Esophagus (tissue), 2 donors: ENCODE measurements around the gene ANKRD52. TPM values are rescaled to one million over a fixed set of nuclear protein-coding genes. Genes with fewer than 3 reads are reported as not detected.
A peak's percentile ranks its signal among the peaks of the same experiment; 100 is the strongest.
"Not testable (repeated sequence)": the region's sequence is repeated elsewhere in the genome, so short reads cannot be mapped to it uniquely, and the experiment has no call there.

ENCODE experiments used
- H3K27ac ChIP-seq, 2 donors: one replicate each; pipeline ENCODE4 v1.5.1; 2013; ENCODE audit warnings: low read depth in 2 of 2, mild to moderate bottlenecking in 2 of 2, inconsistent platforms in 1 of 2, low read length in 1 of 2, moderate library complexity in 1 of 2
- H3K27me3 ChIP-seq, 2 donors: one replicate each; pipeline ENCODE4 v1.6.1; 2013; ENCODE audit warnings: low read length in 2 of 2, control low read depth in 1 of 2, mild to moderate bottlenecking in 1 of 2; ENCODE audit not compliant: insufficient read depth in 2 of 2, control insufficient read depth in 1 of 2
- H3K36me3 ChIP-seq, 2 donors: one replicate each; pipeline ENCODE4 v1.6.1; 2013; ENCODE audit warnings: low read length in 1 of 2; ENCODE audit not compliant: control insufficient read depth in 2 of 2, insufficient read depth in 2 of 2
- H3K4me1 ChIP-seq, 2 donors: one replicate each; pipeline ENCODE4 v1.6.1; 2013; ENCODE audit warnings: low read length in 1 of 2; ENCODE audit not compliant: control insufficient read depth in 2 of 2, insufficient read depth in 2 of 2
- H3K4me3 ChIP-seq, 2 donors: one replicate each; pipeline ENCODE4 v1.5.1; 2013; ENCODE audit warnings: low read length in 2 of 2, mild to moderate bottlenecking in 2 of 2, low read depth in 1 of 2, moderate library complexity in 1 of 2
- H3K9me3 ChIP-seq, 2 donors: one replicate each; pipeline ENCODE4 v1.6.1; 2013; ENCODE audit warnings: mild to moderate bottlenecking in 2 of 2, low read depth in 1 of 2, low read length in 1 of 2, moderate library complexity in 1 of 2; ENCODE audit not compliant: control insufficient read depth in 2 of 2, insufficient read depth in 1 of 2
- WGBS, 2 donors: extraction: QIAGEN DNeasy Blood & Tissue Kit; methylation state at CpG; one replicate each; pipeline ENCODE4 v1.1.7; 2013; 5-methylcytosine and 5-hydroxymethylcytosine counted together
- polyA plus RNA-seq, 2 donors: library from polyadenylated mRNA; stranded (reverse); fragments of 200-250 nt; gene quantifications; one replicate each; pipeline ENCODE4 v1.2.3, GENCODE V29; 2013
- donor health status: healthy with polysubstance abuse.
- donor health status: Bipolar disorder and iron deficiency.

The ANKRD52 gene
- polyA plus RNA-seq, 2 donors = 4.9 to 9.3 TPM

DNA sequence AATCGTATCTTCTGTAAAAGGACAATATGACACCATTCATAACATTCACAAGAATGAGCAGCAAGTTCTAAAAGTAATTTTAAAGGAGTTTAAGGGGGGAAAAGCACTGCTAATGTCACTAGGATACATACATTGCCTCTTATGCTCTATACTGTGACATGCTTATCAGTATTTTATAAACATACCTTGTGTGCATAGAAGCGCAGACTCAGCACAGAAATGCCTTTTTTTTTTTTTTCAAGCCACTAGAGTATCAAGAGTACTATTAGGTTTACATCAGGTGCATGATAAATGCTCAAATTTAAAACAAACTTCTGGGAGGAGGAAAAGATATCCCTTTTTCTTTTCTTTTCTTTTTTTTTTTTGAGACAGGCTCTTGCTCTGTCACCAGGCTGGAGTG, 55.3 kb downstream of the ANKRD52 start:
- Histone ChIP-seq H3K27me3 (no peaks in the 10 kb centered on the region), H3K4me1 (no peaks in the 10 kb centered on the region), H3K36me3 (peaks cover 10 to 17% of the 10 kb centered on the region in 2 donors), H3K27ac (no peak overlapping the region), H3K9me3 (no peaks in the 10 kb centered on the region), H3K4me3 (no peak overlapping the region)
- WGBS, 2 donors = 62 to 66% methylated on average over 2 of the region's 2 CpGs

DNA sequence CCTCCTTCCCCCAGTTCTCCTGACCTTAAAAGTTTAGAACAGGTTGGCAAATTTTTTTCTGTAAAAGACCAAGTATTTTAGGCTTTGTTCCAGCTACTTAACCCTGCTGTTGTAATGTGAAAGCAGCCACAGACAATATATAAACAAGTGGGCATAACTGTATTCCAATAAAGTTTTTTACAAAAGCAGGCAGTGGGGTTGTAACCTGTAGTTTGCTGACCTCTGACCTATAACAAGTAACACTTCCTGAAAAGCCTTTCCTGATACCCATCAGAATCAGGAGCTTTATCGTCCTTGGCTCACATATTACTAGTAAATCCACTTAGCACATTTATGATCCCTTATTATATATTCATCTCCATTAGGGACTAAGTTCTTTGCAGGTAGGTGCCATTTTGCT, 55.8 kb downstream of the ANKRD52 start:
- Histone ChIP-seq H3K36me3 (peaks cover 6 to 13% of the 10 kb centered on the region in 2 donors), H3K27me3 (no peaks in the 10 kb centered on the region), H3K9me3 (no peaks in the 10 kb centered on the region), H3K27ac (no peak overlapping the region), H3K4me3 (no peak overlapping the region), H3K4me1 (no peaks in the 10 kb centered on the region)
- WGBS, 2 donors = 50 to 52% methylated on average over 1 of the region's 1 CpG

DNA sequence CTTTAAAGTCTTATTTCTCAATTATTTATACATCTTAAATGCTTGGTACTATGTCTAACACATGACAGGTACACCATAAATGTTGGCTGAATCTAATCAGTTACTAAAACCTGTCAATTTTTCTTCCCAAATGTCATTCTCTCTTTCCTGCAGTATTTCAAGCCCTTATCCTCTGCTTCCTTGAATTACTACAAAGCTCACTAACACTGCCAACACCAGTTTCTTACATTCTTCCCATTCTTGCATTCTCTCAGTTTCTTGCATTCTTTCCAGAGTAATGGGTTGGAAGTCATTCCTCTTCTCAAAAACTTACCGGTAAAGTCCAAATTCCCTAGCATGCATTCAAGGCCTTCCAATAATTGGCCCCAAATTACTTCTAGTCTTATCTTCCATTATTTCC, 59.3 kb downstream of the ANKRD52 start:
- WGBS, 2 donors = 73 to 93% methylated on average over 1 of the region's 1 CpG
- Histone ChIP-seq H3K9me3 (no peaks in the 10 kb centered on the region), H3K36me3 (no peaks in the 10 kb centered on the region), H3K27me3 (no peaks in the 10 kb centered on the region), H3K27ac (no peak overlapping the region), H3K4me1 (no peaks in the 10 kb centered on the region), H3K4me3 (no peak overlapping the region)

DNA sequence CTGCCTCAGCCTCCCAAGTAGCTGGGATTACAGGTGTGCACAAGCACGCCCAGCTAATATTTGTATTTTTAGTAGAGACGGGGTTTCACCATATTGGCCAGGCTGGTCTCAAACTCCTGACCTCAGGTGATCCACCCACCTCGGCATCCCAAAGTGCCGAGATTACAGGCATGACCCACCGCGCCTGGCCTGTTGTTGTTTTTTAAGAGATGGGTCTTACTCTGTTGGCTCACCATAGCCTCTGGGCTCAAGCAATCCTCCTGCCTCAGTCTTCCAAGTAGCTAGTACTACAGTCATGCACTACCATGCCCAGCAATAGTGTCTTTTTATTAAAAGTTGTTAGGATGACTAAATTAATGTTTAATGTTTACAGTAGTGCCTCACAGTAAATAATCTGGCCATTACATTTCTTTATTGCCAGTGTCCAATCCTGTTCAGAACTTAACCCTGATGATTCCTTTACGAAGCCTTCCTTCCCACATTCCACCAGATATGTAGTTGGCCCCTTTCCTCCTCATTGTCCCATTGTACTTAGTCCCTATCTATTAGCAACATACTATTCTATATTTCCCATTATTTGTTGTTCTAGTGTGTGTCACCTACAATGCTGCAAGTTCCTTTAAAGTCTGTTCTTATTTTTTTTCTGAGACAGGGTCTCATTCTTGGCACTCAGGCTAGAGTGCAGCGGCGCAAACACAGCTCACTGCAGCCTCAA, 60.1 kb downstream of the ANKRD52 start:
- no peak overlapping the region for H3K27ac ChIP-seq
- H3K36me3 ChIP-seq = no peaks in the 10 kb centered on the region
- H3K9me3 ChIP-seq = no peaks in the 10 kb centered on the region
- no peak overlapping the region for H3K4me3 ChIP-seq
- H3K4me1 ChIP-seq = no peaks in the 10 kb centered on the region
- 82 to 92% methylated on average over 9 of the region's 9 CpGs for WGBS, 2 donors
- H3K27me3 ChIP-seq = no peaks in the 10 kb centered on the region

DNA sequence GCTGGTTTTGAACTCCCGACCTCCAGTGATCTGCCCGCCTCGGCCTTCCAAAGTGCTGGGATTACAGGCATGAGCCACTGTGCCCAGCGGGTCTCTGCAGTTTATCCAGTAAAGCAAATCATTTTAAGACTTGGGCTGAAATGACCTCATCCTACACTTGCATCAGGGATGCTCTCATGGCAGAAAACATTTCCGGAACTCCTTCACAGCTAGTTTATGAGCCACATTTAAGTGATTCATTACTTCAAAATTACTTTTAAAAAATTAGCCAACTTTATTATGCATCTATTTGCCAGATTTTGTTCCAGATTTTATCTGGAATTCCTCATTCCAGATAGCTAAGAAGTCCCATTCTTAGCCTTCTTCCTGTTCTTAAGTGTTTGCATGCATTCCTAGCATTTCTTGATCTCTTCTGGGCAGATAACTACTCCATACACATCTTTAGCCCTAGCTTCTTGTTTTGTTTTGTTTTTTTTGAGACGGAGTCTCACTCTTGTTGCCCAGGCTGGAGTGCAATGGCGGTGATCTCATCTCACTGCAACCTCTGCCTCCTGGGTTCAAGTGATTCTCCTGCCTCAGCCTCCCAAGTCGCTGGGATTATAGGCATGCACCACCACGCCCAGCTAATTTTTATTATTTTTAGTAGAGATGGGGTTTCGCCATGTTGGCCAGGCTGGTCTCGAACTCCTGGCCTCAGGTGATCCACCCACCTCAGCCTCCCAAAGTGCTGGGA, 61.2 kb downstream of the ANKRD52 start:
- 78 to 83% methylated on average over 11 of the region's 11 CpGs for WGBS, 2 donors
- H3K36me3 ChIP-seq, H3K27me3 ChIP-seq, H3K9me3 ChIP-seq, H3K27ac ChIP-seq, H3K4me3 ChIP-seq, H3K4me1 ChIP-seq: not testable (repeated sequence)

DNA sequence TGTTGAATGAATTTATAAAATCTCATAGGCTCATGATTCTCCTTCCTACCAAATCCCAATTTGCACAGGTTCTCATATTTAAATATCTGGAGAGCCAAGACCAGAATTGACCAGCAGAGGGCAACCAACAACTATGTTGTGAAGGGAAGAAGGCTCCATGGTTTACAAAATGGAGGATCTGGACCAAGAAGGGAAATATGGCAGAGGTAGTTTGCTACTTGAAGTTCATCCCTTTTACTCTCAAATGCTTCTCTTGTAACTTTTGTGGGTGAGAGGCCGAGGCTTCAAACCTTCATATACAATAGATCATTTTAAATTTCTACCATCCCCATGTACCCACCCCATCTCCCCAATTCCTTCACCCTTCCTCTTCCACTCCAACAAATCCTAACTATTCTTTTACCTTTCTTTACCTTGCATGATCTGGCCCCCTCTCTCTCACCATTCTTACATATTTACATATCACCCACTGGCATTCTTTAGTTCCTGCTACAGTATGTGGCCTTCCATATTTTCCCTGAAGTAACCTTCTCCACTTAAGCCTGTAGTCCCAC, 65.1 kb downstream of the ANKRD52 start:
- H3K27me3 ChIP-seq = no peaks in the 10 kb centered on the region
- peaks cover 0 to under 1% of the 10 kb centered on the region in 2 donors for H3K4me1 ChIP-seq
- H3K27ac ChIP-seq = no peak overlapping the region
- H3K4me3 ChIP-seq = no peak overlapping the region
- no peaks in the 10 kb centered on the region for H3K9me3 ChIP-seq
- 50% methylated on average over 1 of the region's 1 CpG for WGBS, 2 donors
- H3K36me3 ChIP-seq = no peaks in the 10 kb centered on the region

DNA sequence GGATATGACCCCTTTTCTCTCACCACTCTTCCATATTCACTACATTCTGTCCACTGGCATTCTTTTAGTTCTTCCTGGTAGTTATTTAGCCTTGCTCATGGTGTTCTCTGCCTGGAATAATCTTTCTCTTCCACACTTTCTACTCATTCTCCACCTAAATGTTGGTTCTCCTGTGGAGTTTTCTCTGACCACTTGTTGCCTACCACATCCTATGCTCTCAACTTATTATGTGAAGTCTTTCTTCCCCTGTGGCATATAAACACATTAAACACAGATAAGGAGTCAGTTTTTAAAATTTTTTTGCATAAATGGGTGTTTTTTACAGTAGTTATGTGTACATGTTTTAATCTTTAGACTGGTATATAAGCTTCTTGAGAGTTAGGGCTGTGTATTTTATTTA, 65.6 kb downstream of the ANKRD52 start:
- H3K36me3 ChIP-seq = no peaks in the 10 kb centered on the region

DNA sequence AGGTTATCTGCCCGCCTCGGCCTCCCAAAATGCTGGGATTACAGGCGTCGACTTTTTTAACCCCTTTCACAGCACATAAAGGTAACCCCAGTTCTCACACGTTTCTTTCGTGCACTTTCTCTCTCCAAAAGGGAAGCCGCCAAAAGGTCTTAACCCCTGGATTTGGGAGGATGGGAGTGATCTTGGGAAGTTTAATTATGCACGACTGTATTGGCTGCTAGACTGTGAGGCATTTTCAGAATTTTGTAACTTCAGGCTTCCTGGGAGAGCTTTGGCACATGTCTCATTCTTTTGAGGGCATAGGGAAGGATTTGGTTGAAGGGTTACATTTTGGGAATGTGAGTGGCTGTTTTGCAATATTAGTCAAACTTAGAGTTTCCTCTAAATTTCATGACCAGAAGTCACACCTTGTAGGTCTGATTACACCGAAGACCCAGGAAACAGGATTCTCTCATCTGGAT, 67.5 kb downstream of the ANKRD52 start:
- no peaks in the 10 kb centered on the region for H3K27me3 ChIP-seq
- peaks cover 0 to 2% of the 10 kb centered on the region in 2 donors for H3K4me1 ChIP-seq
- peaks cover 0 to 2% of the 10 kb centered on the region in 2 donors for H3K36me3 ChIP-seq
- H3K27ac ChIP-seq = peak overlapping the region; percentile 2 to 99
- H3K4me3 ChIP-seq = peak overlapping the region in 1 of 2 donors; percentile 83
- H3K9me3 ChIP-seq = no peaks in the 10 kb centered on the region
- WGBS, 2 donors = 21 to 25% methylated on average over 9 of the region's 9 CpGs

More for the DNA sequence above, 65.6 kb downstream of the ANKRD52 start:
- Histone ChIP-seq H3K9me3 (no peaks in the 10 kb centered on the region), H3K4me3 (no peak overlapping the region), H3K27ac (no peak overlapping the region), H3K4me1 (peaks cover 0 to 2% of the 10 kb centered on the region in 2 donors), H3K27me3 (no peaks in the 10 kb centered on the region)

DNA sequence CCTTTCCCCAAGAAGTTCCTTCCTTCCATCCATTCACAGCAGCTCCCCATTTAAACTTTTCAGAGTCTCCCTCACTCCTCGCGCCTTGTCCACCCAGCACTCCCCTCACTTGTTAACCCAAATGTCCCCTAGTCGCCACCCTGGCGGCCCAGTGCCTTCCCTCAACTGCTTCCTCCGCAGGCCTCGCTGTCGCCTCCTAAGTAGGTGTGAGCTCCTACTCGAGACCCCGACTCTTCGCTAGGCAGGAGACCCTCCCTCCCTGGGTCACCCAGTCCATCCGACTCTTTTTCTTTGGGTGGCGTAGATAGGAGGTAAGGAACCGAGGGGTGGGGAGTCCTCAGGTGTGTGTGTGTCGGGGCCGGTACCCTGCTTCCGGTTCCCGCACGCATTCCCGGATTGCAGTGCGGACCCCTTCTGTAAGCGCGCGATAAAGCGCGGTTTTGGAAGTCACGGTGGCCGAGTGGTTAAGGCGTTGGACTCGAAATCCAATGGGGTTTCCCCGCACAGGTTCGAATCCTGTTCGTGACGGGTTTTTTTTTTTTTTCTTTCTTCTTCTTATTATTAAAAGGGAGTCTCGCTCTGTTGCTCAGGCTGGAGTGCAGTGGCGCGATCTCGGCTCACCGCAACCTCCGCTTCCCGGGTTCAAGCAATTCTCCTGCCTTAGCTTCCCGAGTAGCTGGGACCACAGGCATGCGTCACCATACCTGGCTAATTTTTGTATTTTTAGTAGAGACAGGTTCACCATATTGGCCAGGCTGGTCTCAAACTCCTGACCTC, 68.1 kb downstream of the ANKRD52 start:
- peak overlapping the region; percentile 78 to 99 for H3K27ac ChIP-seq
- H3K4me1 ChIP-seq = peaks cover 0 to 2% of the 10 kb centered on the region in 2 donors
- H3K27me3 ChIP-seq = no peaks in the 10 kb centered on the region
- peak overlapping the region; percentile 70 to 83 for H3K4me3 ChIP-seq
- H3K36me3 ChIP-seq = peaks cover 0 to 2% of the 10 kb centered on the region in 2 donors
- WGBS, 2 donors = 1% methylated on average over 42 of the region's 42 CpGs
- H3K9me3 ChIP-seq = no peaks in the 10 kb centered on the region
